HG03066 (cell line): ENCODE measurements around the gene ASMTL.
"Not testable (repeated sequence)": the region's sequence is repeated elsewhere in the genome, so short reads cannot be mapped to it uniquely, and the experiment has no call there.

Experiments
- ATAC-seq: cut with Tn5 transposase; IDR thresholded peaks from one replicate; pipeline ENCODE4 v1.9.1; 2021; ENCODE audit warnings: low read depth; ENCODE audit not compliant: unreplicated experiment

The ASMTL gene

DNA sequence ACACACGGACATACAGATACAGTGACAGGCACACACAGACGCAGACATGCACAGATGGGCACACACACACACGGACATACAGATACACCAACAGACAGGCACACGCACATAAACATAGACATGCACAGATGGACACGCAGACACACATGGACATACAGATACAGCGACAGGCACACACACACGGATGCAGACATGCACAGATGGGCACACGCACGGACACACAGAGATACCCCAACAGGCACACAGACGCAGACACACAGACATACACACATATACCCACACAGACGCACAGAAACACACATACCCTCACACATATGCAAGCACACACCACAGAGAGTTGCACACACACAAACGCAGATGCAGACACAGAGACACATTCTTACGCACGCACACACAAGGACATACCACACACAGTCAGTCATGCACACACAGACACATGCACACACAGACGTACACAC, 36.4 kb downstream of the ASMTL start:
- ATAC-seq = no peak

DNA sequence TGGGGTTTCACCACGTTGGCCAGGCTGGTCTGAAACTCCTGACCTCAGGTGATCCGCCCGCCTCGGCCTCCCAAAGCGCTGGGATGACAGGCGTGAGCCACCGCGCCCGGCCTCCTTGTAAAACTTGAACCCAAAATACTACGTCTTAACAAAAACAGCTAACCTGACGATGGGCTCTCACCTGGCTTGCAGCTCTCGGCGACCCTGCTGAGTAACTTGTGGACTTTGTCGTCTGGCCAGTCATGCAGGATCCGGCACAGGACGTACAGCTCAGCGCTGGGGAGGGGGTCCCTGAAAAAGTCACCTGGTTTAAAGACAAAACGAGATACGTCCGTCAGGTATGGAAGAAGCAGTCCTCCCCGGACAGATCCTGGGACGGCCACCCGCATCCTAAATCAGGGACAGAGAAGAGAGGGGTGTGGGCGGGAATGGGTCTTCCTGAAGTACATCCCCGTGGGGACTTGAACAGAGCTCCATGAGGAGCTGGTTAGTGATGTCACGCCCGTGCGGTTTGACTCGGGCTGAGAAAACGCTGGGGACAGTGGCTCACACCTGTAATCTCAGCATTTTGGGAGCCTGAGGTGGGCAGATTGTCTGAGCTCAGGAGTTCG, 40.1 kb downstream of the ASMTL start:
- ATAC-seq = no peak

- ATAC-seq = no peak
These were observed 41.4 kb downstream of the ASMTL start for GRCh38 chrX:1411326-1411725.

DNA sequence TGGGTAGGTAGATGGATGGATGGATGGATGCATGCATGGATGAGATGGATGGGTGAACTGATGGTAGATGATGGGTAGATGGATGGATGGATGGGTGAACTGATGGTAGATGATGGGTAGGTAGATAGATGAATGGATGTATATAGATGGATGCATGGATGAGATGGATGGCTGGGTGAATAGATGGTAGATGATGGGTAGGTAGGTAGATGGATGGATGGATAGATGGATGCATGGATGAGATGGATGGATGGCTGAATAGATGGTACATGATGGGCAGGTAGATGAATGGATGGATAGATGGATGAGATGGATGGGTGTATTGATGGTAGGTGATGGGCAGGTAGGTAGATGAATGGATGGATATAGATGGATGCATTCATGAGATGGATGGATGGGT, 45.7 kb downstream of the ASMTL start:
- ATAC-seq = no peak

DNA sequence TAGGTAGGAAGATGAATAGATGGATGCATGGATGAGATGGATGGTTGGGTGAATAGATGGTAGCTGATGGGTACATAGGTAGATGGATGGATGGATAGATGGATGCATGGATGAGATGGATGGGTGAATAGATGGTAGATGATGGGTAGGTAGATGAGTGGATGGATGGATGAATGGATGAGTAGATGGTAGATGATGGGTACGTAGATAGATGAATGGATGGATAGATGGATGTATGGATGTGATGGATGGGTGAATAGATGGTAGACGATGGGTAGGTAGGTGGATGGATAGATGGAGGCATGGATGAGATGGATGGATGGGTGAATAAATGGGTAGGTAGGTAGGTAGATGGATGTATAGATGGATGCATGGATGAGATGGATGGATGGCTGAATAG, 46.9 kb downstream of the ASMTL start:
- ATAC-seq = not testable (repeated sequence)

DNA sequence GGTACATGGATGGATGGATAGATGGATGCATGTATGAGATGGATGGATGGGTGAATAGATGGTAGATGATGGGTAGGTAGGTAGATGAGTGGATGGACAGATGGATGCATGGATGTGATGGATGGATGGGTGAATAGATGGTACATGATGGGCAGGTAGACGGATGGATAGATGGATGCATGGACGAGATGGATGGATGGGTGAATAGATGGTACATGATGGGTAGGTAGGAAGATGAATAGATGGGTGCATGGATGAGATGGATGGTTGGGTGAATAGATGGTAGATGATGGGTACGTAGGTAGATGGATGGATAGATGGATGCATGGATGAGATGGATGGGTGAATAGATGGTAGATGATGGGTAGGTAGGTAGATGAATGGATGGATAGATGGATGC, 48.8 kb downstream of the ASMTL start:
- not testable (repeated sequence) for ATAC-seq

DNA sequence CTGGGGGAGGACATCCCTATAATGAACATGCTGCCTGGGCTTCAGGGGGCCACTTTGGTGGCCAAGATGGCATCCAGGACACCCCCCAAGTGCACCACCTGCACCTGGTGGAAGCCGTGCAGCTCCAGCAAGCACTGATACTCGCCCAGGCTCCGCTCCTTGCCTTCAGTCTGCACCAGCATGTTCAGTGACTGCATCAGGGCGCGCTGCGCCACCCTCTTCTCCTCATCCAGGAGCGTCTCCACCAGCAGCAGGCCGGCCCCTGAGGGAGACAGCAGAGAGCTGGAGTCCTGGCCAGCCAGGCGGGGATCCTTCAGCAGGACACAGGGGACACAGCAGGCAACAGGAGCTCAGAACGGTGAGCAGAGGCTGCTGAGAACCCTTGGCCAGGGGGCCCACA, 49.5 kb downstream of the ASMTL start:
- ATAC-seq = no peak

DNA sequence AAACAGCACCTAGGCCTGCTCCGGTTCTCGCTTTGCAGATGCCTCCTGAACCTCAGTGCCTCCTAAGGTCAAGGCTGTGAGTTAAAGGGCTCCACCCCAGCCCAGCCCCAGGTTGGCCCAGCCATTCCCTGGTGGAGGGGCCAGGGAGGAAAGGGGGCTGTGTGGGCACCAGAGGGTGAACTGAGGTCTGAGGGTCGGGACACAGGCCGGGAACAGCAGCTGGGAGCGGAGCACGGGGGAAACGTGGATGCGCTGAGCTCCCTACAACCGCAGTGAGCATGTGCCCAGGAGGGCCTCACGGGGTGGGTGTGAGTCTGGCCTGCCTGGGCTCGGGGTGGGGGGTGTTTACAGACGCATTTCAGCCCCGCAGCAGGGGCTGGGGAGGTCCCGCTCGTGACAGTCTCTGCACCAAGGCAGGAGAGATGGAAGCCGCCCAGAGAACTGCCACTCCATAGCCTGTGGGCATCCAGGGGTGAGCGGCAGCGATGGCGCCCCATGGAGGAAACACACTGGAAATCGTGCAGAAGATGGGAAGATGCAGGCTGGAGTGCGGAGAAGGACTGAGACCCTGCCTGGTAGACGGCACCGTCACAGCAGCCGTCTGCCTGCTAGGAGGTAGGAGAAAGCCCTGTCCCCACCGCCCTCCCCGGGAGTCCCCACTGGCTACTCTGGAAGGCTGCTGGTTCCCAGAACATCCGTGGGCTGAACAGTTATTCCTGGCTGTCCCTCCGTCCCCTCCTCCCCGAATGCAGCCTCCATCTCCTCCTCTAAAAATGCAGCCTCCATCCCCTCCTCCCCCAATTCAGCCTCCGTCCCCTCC, 50.9 kb downstream of the ASMTL start:
- no peak for ATAC-seq

- no peak for ATAC-seq
These were observed 51.8 kb downstream of the ASMTL start for GRCh38 chrX:1400742-1401471.

GRCh38 chrX:1400049-1400448, 52.7 kb downstream of the ASMTL start:
- no peak for ATAC-seq

- no peak for ATAC-seq
These were observed 54.0 kb downstream of the ASMTL start for GRCh38 chrX:1398431-1399340.

DNA sequence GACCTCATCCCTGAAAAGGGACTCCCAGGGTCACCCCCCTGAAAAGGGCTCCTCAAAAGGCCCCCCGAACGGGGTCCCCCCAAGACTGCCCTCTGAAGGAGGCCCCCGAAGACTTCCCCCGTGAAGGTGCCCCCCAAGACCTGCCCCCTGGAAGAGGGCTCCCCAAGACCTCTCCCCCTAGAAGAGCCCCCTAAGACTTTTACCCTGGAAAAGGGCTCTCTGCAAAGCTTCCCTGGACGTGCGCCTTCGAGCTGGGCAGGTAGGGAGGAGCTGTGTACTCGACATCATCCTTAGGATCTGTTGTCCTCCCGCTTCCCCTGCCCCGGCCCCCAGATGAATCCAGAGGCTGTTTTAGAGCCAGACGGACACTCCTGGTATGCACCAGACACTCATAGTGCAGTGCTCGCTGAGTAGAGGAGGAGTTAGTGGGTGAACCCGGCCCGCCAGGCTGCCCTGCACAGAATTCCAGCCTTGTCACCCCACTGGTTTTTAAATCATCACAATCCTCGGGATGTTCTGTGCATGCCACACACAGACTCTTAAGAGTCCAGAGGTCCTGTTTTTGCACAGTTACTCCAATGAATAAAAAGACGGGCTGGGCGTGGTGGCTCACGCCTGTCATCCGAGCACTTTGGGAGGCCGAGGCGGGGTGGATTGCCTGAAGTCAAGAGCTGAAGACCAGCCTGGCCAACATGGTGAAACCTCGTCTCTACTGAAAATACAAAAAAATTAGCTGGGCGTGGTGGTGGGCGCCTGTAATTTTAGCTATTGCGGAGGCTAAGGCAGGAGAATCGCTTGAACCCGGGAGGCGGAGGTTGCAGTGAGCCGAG, 55.1 kb downstream of the ASMTL start:
- ATAC-seq = no peak

DNA sequence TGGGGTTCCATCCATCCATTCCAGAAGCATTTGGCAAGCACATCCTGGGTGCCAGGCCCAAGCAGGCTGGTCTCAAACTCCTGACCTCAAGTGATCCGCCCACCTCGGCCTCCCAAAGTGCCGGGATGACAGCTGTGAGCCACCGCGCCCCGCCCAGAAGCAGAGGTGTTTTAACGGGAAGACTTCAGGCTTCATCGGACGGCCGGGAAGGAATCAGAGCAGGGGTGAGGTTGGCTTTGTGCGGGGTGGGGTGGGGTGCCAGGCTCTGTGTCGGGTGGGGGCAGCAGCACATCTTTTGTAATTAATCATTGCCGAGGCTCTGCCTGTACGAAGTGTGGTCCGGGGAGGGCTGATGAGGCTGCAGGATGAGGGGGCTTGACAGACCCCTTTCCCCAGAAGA, 55.7 kb downstream of the ASMTL start:
- ATAC-seq = no peak

DNA sequence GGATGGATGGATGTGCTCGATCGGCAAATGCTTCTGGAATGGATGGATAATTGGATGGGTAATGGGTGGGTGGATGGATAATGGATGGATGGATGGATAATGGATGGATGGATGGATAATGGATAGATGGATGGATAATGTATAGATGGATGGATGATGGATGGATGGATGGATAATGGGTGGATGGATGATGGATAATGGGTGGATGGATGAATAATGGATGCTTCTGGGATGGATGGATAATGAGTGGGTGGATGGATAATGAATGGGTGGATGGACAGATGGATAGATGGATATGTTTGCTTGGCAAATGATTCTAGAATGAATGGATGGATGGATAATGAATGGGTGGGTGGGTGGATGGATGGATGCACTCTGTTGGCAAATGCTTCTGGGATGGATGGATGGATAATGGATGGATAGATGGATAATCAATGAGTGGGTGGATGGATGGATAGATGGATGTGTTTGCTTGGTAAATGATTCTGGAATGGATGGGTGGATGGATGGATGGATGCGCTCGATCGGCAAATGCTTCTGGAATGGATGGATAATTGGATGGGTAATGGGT, 57.0 kb downstream of the ASMTL start:
- ATAC-seq = no peak

- ATAC-seq = no peak
These were observed 57.8 kb downstream of the ASMTL start for GRCh38 chrX:1394731-1395501.

DNA sequence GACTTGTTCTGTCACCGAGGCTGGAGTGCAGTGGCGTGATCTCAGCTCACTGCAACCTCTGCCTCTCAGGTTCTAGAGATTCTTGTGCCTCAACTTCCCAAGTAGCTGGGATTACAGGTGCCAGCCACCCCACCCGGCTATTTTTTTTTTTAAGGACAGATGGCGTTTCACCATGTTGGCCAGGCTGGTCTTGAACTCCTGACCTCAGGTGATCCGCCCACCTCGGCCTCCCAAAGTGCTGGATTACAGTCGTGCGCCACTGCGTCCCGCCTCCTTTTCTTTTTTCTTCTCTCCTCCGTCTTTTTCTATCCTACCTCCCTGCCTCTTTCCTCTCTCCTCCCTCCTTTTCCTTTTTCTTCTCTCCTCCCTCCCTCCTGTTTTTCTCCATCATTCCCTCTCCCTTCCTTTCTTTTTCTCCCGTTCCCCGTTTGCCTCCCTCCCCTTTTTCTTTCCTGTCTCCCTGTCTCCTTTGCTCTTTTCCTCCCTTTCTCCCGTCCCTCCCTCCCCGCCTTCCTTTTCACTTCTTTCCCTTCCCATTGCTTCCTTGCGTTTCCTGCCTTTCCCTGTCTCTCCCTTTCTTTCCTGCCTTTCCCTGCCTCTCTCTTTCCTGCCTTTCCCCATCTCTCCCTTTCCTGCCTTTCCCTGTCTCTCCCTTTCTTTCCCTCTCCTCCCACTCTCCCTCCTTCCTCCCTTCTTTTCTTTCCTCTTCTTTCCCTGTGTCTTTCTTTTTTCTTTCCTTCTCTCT, 58.7 kb downstream of the ASMTL start:
- no peak for ATAC-seq

DNA sequence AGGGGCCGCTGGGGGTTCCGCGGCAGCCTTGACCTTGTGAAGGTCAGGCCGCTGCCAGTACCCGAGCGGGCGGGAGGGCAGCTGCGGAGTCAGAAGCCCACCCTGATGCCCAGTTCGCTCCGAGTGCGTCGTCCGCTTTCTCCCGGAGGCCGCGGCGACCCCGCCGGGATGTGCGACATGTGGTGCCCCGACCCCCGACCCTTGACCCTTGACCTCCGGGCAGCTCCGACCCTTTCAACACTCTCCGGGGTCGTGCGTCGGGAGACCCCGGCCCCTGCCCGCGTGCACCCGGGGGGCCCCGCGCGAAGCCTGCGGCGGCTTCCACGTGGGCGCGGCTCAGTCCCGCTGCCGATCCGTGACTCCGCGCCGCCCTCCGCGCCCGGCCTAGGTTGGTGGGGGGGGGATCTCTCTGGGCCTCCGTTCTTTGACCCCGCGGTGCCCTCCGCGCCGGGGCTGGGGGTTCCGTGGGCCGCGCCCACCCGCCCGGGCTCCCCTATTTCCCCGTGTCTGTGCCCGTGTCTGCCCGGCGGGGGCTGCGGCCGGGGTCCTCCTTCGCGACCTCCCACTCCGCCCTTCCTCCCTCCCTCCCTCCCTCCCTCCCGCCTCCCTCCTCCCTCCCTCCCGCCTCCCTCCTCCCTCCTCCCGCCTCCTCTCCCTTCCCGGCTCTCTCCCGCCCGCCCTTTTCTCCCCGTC, 60.2 kb downstream of the ASMTL start:
- ATAC-seq = peak; percentile 34
